Endothelial cell (in vitro differentiated cells): ENCODE results near the gene ANGEL2. TPM values are rescaled to one million over a fixed set of nuclear protein-coding genes. Genes with fewer than 3 reads are reported as not detected.
A peak's percentile ranks its signal among the peaks of the same experiment; 100 is the strongest.
"Not testable (repeated sequence)": the region's sequence is repeated elsewhere in the genome, so short reads cannot be mapped to it uniquely, and the experiment has no call there.

ENCODE experiments used
- DNase-seq: peaks from one replicate; pipeline ENCODE4 v3.0.0; 2021; ENCODE audit warnings: low spot score
- H3K27ac Mint-ChIP-seq: one replicate; pipeline ENCODE4 v1.8.0; 2021; ENCODE audit warnings: mixed read lengths, inconsistent platforms; ENCODE audit not compliant: unreplicated experiment
- H3K27me3 Mint-ChIP-seq: one replicate; pipeline ENCODE4 v1.8.0; 2021; ENCODE audit warnings: mild to moderate bottlenecking, moderate library complexity, mixed read lengths, inconsistent platforms; ENCODE audit not compliant: unreplicated experiment
- H3K36me3 Mint-ChIP-seq: one replicate; pipeline ENCODE4 v1.8.0; 2021; ENCODE audit warnings: mild to moderate bottlenecking, low read depth, mixed read lengths, inconsistent platforms; ENCODE audit not compliant: unreplicated experiment
- H3K4me1 Mint-ChIP-seq: one replicate; pipeline ENCODE4 v1.8.0; 2021; ENCODE audit warnings: mild to moderate bottlenecking, mixed read lengths, inconsistent platforms; ENCODE audit not compliant: unreplicated experiment
- H3K4me3 Mint-ChIP-seq: one replicate; pipeline ENCODE4 v1.8.0; 2021; ENCODE audit warnings: mild to moderate bottlenecking, mixed read lengths, inconsistent platforms; ENCODE audit not compliant: unreplicated experiment
- H3K9me3 Mint-ChIP-seq: one replicate; pipeline ENCODE4 v1.8.0; 2021; ENCODE audit warnings: mixed read lengths, inconsistent platforms; ENCODE audit not compliant: unreplicated experiment
- total RNA-seq: library from RNA; stranded (reverse); fragmentation: NEBNext Ultra II Directional; extraction: Animal tissue kit (Norgen Biotek cat#: 25700); gene quantifications from one replicate; pipeline ENCODE4 v1.2.1, GENCODE V29; 2021; ENCODE audit not compliant: unreplicated experiment
- TF ChIP-seq, protein P1 (sequence below): fragments of 200-600 bp; sonication (generic); IDR thresholded peaks from one replicate; pipeline ENCODE4 v1.5.0; 2021; ENCODE audit warnings: antibody characterized with exemption; ENCODE audit not compliant: unreplicated experiment

The ANGEL2 gene
- total RNA-seq, 1 donor from 2014 or later: 32.4 TPM

DNA sequence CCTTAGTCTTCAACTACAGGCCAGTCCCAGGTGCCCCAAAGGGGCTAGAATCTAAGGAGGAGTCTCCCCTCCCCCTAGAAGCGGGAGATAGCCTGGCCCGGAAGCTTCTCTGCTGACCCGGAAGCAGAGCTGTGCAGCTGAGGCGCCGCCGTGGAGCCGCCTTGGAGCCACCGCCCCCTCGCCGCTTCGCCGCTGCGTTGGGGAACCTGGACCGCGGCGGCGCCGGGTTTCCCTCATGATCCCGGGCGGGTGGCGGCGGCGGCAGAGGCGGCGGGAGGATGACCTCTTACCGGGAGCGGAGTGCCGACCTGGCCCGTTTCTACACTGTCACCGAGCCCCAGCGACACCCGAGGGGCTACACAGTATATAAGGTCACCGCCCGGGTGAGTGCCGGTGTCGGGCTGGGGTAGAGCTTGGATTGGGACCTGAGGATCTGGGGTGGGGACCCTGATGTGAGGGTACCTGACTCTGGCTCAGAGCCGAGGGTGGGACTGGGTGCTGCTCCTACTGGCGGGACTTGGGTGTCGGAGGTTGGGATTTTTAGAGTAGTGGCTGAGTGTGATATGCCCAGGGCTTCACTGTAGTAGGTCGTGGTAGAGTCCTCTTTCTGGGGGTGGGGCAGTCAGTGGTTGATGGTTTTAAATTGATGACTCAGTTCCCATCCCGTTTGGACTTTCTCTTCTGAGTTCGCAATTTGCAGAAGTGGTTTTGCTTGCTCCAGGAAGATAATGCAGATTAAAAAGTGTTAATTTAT lies 35.6 kb upstream of the ANGEL2 start, which contains the start of gene RPS6KC1:
RPS6KC1 (plus strand) TSS at position 115 of the 754 bp plus-strand sequence; CDS start at position 279, 164 bp downstream.
- TF ChIP-seq, protein P1, sequence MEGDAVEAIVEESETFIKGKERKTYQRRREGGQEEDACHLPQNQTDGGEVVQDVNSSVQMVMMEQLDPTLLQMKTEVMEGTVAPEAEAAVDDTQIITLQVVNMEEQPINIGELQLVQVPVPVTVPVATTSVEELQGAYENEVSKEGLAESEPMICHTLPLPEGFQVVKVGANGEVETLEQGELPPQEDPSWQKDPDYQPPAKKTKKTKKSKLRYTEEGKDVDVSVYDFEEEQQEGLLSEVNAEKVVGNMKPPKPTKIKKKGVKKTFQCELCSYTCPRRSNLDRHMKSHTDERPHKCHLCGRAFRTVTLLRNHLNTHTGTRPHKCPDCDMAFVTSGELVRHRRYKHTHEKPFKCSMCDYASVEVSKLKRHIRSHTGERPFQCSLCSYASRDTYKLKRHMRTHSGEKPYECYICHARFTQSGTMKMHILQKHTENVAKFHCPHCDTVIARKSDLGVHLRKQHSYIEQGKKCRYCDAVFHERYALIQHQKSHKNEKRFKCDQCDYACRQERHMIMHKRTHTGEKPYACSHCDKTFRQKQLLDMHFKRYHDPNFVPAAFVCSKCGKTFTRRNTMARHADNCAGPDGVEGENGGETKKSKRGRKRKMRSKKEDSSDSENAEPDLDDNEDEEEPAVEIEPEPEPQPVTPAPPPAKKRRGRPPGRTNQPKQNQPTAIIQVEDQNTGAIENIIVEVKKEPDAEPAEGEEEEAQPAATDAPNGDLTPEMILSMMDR: no peak
- Mint-ChIP-seq H3K4me1 (peaks cover 24% of the 10 kb centered on the region), H3K36me3 (peaks cover 14% of the 10 kb centered on the region), H3K27ac (peak within 1 kb of the TSS; percentile 81), H3K4me3 (peak within 1 kb of the TSS; percentile 100), H3K9me3 (no peaks in the 10 kb centered on the region), H3K27me3 (no peaks in the 10 kb centered on the region)
- peak; percentile 73 for DNase-seq

GRCh38 chr1:213050745-213051126 lies 35.1 kb upstream of the ANGEL2 start:
- no peaks in the 10 kb centered on the region for H3K27me3 Mint-ChIP-seq
- H3K9me3 Mint-ChIP-seq: no peaks in the 10 kb centered on the region
- TF ChIP-seq, protein P1: no peak
- H3K36me3 Mint-ChIP-seq: peaks cover 14% of the 10 kb centered on the region
- H3K4me1 Mint-ChIP-seq: peaks cover 24% of the 10 kb centered on the region
- DNase-seq: no peak
- peak overlapping the region; percentile 81 for H3K27ac Mint-ChIP-seq
- peak overlapping the region; percentile 100 for H3K4me3 Mint-ChIP-seq

DNA sequence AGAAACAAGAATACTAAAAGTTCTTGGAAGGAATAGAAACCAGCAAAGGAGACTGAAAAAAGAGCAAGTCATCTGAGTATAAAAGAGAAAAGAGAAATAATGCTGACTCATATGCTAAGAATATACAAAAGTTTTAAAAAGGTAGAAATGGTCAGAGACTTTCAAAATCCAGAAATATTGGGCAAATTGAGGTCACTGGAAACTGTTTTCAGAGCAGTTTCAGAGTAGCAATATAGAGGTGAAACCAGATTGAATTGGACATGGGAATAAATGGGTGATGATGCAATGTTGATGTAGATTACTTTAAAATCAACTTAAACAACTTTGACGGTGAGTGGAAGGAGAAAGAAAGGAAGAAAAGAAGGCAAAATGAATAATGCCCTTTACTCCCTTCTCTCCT lies 33.6 kb upstream of the ANGEL2 start:
- Mint-ChIP-seq H3K4me1 (peaks cover 24% of the 10 kb centered on the region), H3K27ac (no peak overlapping the region), H3K36me3 (peaks cover 14% of the 10 kb centered on the region), H3K4me3 (no peak overlapping the region), H3K9me3 (no peaks in the 10 kb centered on the region), H3K27me3 (no peaks in the 10 kb centered on the region)
- TF ChIP-seq, protein P1: no peak
- no peak for DNase-seq

DNA sequence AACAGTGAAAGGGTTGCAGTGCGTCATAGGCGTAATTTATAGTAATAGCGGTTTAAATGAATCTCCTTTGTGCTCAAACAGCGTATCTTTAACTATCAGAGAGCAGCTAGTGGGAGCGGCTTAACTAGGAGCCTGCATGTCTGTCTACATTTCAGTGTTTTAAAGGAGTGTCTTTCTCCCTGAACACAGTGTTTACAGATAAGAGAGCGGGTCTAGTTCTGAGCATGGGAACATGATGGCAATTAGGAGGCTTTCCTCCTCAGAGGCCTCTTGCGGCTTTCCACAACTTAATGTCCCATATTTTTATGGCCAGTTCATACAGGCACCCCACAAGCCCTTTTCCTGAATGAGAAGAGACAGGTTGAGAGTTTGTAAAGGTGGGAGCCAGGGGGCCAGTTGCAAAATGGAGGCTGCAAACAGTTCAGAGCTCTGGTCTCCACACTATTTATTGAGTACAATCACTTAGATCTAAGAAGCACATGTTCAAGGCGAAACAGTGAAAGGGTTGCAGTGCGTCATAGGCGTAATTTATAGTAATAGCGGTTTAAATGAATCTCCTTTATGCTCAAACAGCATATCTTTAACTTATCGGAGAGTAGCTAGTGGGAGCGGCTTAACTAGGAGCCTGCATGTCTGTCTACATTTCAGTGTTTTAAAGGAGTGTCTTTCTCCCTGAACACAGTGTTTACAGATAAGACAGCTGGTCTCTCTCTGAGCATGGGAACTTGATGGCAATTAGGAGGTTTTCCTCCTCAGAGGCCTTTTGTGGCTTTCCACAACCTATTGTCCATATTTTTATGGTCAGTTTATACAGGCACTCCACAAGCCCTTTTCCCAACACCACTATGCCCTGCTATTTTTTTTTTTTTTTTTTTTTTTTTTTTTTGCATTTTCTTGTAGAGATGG lies 29.9 kb upstream of the ANGEL2 start:
- not testable (repeated sequence) for DNase-seq, H3K27ac Mint-ChIP-seq, H3K27me3 Mint-ChIP-seq, H3K36me3 Mint-ChIP-seq, H3K4me3 Mint-ChIP-seq, H3K9me3 Mint-ChIP-seq, H3K4me1 Mint-ChIP-seq

DNA sequence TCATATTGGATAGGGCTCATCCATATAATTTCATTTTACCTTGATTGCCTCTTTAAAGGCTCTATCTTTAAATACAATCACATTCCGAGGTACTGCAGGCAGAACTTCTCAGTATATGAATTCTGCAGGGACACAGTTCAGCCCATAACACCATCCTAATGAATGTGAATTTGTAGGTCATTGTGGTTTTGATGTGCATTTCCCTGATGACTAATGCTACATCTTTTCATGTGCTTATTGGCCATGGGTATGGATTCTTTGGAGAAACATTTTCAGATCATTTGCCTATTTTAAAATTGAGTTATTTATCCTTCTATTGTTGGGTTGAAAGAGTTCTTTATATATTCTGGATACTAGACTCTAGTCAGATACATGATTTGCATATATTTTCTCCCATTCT lies 25.8 kb upstream of the ANGEL2 start:
- H3K27ac Mint-ChIP-seq: no peak overlapping the region
- H3K9me3 Mint-ChIP-seq: no peaks in the 10 kb centered on the region
- H3K4me1 Mint-ChIP-seq: no peaks in the 10 kb centered on the region
- H3K36me3 Mint-ChIP-seq: no peaks in the 10 kb centered on the region
- no peak for DNase-seq
- peaks cover 4% of the 10 kb centered on the region for H3K27me3 Mint-ChIP-seq
- TF ChIP-seq, protein P1: no peak
- no peak overlapping the region for H3K4me3 Mint-ChIP-seq
